Mucosa of descending colon (tissue), 3 donors: Measurements from ENCODE around the gene LRP2. TPM values are rescaled to one million over a fixed set of nuclear protein-coding genes. Genes with fewer than 3 reads are reported as not detected.

ENCODE experiments used
- ATAC-seq: fragments of 200-7000 bp; cut with Tn5 transposase; one replicate; pipeline ENCODE4 v1.9.1; 2020; ENCODE audit warnings: mild to moderate bottlenecking, moderate library complexity
- DNase-seq, 3 donors: peaks; one replicate each; pipeline ENCODE4 v3.0.0-alpha.2; 2020
- H3K36me3 ChIP-seq: fragments of 200-600 bp; one replicate; pipeline ENCODE4 v1.8.0; 2021; ENCODE audit warnings: low read depth, mild to moderate bottlenecking
- H3K4me1 ChIP-seq: fragments of 200-600 bp; one replicate; pipeline ENCODE4 v1.8.0; 2021; ENCODE audit warnings: low read depth, mild to moderate bottlenecking
- H3K4me3 ChIP-seq: fragments of 200-600 bp; one replicate; pipeline ENCODE4 v1.8.0; 2021; ENCODE audit warnings: mild to moderate bottlenecking
- H3K9me3 ChIP-seq: fragments of 200-600 bp; one replicate; pipeline ENCODE4 v1.8.0; 2021; ENCODE audit warnings: mild to moderate bottlenecking
- intact Hi-C, 2 donors: fragments of 100-400 bp; cut with DNase I in 1 of 2; cut with micrococcal nuclease in 1 of 2; formaldehyde crosslinking; loops; one replicate each; pipeline versions ENCODE4 v1.11.0 to v1.11.1; 2022; cut with DNase I, micrococcal nuclease
- total RNA-seq, 3 donors: library from RNA; stranded (reverse); fragmentation: NEBNext Ultra II Directional in 2 of 3; extraction: Animal tissue kit (Norgen Biotek cat#: 25700) in 2 of 3; gene quantifications; one replicate each; pipeline versions ENCODE4 v1.2.1 to v1.2.4, GENCODE V29; 2021 to 2023
- TF ChIP-seq, protein P1 (sequence below): fragments of 200-600 bp; IDR thresholded peaks from one replicate; pipeline ENCODE4 v1.8.0; 2022; ENCODE audit warnings: antibody characterized with exemption, mild to moderate bottlenecking
- donor health status: DM: no; HTN: no; CAD: no; lungs with moderate emphysema.
- donor health status: DM: no; HTN: no; CAD: no.
- donor health status: DM: no; HTN: yes; CAD: no.

Gene LRP2
- total RNA-seq, 3 donors from 2014 or later, result 0.06 TPM; not detected in 2

DNA sequence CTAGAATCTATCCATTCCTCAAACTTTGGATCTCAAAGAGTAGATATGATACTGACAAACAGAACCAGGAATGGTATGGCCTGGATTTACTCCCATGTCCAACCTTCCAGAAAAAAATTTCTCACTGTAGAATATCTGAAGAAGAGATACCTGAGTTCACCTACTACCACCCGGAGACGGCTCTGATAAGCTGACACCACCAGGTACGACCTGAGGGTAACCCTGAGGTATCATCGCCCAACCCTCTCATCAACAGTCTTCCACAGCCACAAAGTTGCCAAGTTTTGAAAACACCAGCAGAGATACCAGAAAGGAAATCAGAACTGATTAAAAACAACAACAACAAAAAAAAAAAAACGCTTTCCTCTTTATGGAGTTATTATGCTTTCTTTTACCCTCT is 102.9 kb downstream of the LRP2 start:
- ATAC-seq (no peak), DNase-seq (no peak)
- intact Hi-C loops, result no loop called here
- no peaks in the 10 kb centered on the region for H3K36me3 ChIP-seq
- H3K9me3 ChIP-seq, result no peaks in the 10 kb centered on the region
- no peak overlapping the region for H3K4me3 ChIP-seq
- TF ChIP-seq, protein P1, sequence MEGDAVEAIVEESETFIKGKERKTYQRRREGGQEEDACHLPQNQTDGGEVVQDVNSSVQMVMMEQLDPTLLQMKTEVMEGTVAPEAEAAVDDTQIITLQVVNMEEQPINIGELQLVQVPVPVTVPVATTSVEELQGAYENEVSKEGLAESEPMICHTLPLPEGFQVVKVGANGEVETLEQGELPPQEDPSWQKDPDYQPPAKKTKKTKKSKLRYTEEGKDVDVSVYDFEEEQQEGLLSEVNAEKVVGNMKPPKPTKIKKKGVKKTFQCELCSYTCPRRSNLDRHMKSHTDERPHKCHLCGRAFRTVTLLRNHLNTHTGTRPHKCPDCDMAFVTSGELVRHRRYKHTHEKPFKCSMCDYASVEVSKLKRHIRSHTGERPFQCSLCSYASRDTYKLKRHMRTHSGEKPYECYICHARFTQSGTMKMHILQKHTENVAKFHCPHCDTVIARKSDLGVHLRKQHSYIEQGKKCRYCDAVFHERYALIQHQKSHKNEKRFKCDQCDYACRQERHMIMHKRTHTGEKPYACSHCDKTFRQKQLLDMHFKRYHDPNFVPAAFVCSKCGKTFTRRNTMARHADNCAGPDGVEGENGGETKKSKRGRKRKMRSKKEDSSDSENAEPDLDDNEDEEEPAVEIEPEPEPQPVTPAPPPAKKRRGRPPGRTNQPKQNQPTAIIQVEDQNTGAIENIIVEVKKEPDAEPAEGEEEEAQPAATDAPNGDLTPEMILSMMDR, result no peak
- H3K4me1 ChIP-seq, result no peaks in the 10 kb centered on the region

DNA sequence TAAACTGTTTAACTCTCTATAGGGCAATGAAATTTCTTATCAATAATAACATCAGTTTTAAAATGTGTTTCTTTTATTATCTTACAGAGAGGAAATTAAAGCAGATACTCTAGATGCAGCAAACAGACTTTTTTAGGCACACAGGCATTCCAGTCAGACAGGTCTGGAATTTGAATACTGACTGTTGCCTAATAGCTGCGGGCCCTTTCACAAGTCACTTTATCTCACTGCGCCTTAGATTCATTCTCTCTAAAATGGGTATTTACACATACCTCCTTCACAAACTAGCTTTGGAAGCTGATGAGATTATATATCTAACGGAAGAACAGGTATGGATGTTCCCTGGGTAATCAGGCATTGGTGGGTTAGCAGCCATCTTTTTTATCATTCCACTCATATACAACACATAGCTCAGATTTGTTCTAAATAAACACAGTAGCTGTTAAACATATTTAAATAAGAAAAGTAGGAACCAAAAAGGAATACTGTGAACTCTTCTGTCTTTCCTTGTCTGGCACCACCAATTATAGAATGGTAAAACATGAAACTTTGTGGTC is 104.2 kb downstream of the LRP2 start:
- H3K36me3 ChIP-seq, result no peaks in the 10 kb centered on the region
- H3K4me1 ChIP-seq, result no peaks in the 10 kb centered on the region
- no peaks in the 10 kb centered on the region for H3K9me3 ChIP-seq
- DNase-seq (no peak), ATAC-seq (no peak)
- H3K4me3 ChIP-seq, result no peak overlapping the region
- TF ChIP-seq, protein P1, result no peak
- intact Hi-C loops, result no loop called here

DNA sequence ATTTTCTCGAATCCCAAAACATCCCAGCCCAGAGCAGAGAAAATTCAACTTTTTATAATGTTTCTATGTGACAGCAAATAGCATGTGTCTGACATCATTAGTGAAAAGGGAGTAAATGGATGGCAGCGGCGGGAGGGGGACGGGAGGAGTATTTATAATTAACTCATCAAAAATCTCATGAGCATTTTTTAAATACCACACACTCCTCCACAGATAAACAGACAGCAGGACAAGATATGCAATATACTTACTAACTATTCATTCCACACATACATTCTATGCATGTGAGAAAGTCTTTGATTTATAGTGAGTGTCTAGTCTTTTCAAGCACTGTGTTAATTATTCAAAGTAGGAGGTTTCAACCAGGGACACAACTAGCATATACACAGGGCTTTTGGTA is 107.6 kb downstream of the LRP2 start:
- no peaks in the 10 kb centered on the region for H3K36me3 ChIP-seq
- DNase-seq (no peak), ATAC-seq (no peak)
- H3K4me1 ChIP-seq, result no peaks in the 10 kb centered on the region
- H3K4me3 ChIP-seq, result no peak overlapping the region
- no peaks in the 10 kb centered on the region for H3K9me3 ChIP-seq
- intact Hi-C loops, result no loop called here
- TF ChIP-seq, protein P1, result no peak

DNA sequence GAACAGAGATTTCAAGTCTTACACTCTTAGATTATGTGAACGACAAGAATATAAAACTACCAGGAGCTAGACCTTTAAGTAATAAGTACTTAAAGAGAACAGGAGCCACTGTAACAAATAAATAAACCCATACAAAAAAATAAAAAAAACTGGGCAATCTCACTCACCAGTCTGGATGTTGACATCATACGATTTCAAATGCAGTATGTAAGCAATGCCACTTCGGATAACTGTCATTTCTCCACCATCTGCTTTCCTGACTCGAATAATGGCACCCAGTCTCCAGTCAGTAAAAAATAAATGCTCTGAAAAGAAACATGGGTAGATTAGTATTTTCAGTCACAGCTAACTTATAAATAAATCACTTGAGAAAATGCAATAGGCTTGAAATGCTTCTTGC is 115.1 kb downstream of the LRP2 start:
- H3K4me1 ChIP-seq, result no peaks in the 10 kb centered on the region
- intact Hi-C loops, result no loop called here
- no peaks in the 10 kb centered on the region for H3K9me3 ChIP-seq
- no peak overlapping the region for H3K4me3 ChIP-seq
- TF ChIP-seq, protein P1, result no peak
- H3K36me3 ChIP-seq, result no peaks in the 10 kb centered on the region
- DNase-seq, result no peak
- no peak for ATAC-seq

DNA sequence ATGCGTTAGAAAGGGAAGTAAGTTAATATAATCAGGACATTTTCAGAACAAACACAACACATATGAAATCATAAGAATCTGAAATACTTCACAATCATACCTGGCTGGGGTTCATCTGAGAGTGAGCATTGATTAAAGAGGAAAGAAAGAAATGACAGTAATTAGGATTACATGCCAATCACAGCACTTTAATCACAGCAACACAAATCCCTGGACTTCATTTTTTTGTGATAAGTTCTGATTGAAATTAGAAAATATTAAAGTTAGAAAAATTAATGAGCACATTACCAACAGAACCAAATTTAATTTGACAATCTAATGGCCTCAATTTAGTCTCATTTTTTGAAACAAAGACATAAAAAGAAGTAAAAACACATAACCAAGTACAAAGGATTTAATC is 121.9 kb downstream of the LRP2 start:
- no peaks in the 10 kb centered on the region for H3K4me1 ChIP-seq
- TF ChIP-seq, protein P1, result no peak
- no peaks in the 10 kb centered on the region for H3K9me3 ChIP-seq
- H3K36me3 ChIP-seq, result no peaks in the 10 kb centered on the region
- DNase-seq (no peak), ATAC-seq (no peak)
- H3K4me3 ChIP-seq, result no peak overlapping the region
- intact Hi-C loops, result no loop called here

DNA sequence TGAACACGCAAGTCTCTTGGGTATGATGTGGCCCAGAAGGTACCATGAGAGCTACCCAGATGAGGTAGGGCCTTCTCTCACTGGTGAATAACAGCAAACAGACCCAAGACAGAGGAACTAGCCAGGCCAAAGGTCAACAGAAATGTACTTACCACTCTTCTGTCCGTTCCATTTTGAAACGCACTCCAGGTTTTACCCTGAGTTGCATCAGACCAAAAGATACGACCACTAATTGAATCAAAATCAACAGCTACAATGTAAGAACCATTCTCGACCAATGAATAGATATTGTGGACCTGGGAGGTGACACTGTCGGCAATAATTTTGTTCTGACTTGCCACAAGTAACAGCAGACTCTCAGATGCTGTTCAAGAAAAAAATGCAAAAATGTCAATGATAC is 124.4 kb downstream of the LRP2 start:
- intact Hi-C loops, result no loop called here
- Histone ChIP-seq H3K4me1 (no peaks in the 10 kb centered on the region), H3K36me3 (no peaks in the 10 kb centered on the region), H3K9me3 (no peaks in the 10 kb centered on the region), H3K4me3 (no peak overlapping the region)
- DNase-seq (no peak), ATAC-seq (no peak)
- TF ChIP-seq, protein P1, result no peak
